T-helper 1 cell treated with Interleukin-12 subunit alpha and Interleukin-12 subunit beta and Interleukin-4 antibody, amounts not matched to agents 30 μg/mL and 1 μg/mL, for 36 hours (primary cell): ENCODE data around the gene OR2T4.

Experiments
- H3K27ac Mint-ChIP-seq: one replicate; pipeline ENCODE4 v1.8.0; 2021; ENCODE audit warnings: mild to moderate bottlenecking, mixed read lengths
- H3K27me3 Mint-ChIP-seq: one replicate; pipeline ENCODE4 v1.8.0; 2021; ENCODE audit warnings: low read depth, mixed read lengths
- H3K36me3 Mint-ChIP-seq: one replicate; pipeline ENCODE4 v1.8.0; 2021; ENCODE audit warnings: low read depth, mixed read lengths
- H3K4me1 Mint-ChIP-seq: one replicate; pipeline ENCODE4 v1.8.0; 2021; ENCODE audit warnings: low read depth, mixed read lengths
- H3K4me3 Mint-ChIP-seq: one replicate; pipeline ENCODE4 v1.8.0; 2021; ENCODE audit warnings: mild to moderate bottlenecking, moderate library complexity, mixed read lengths
- H3K9me3 Mint-ChIP-seq: one replicate; pipeline ENCODE4 v1.8.0; 2021; ENCODE audit warnings: mixed read lengths

Gene OR2T4

DNA sequence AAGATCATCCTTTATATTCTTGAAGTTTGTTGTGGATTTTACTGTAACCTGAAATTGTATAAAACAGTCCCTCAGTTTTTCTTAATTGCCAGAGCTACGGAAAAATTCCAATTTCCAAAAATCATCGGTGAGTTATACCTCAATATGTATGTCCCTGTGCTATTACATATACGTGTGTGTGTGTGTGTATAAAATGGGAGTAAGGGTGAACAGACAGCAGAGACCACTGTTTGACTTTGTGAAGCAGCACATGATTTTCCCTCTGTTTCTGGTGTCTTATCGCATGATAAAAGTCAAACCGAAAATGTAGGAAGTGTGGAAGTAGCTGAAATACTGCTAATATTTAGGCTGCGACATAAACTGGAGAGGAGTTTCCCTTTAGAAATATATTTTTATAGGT, 42.6 kb downstream of the OR2T4 start:
- Mint-ChIP-seq H3K36me3 (no peaks in the 10 kb centered on the region), H3K27ac (no peak overlapping the region), H3K9me3 (peaks cover 5% of the 10 kb centered on the region), H3K4me1 (no peaks in the 10 kb centered on the region), H3K27me3 (no peaks in the 10 kb centered on the region), H3K4me3 (no peak overlapping the region)

DNA sequence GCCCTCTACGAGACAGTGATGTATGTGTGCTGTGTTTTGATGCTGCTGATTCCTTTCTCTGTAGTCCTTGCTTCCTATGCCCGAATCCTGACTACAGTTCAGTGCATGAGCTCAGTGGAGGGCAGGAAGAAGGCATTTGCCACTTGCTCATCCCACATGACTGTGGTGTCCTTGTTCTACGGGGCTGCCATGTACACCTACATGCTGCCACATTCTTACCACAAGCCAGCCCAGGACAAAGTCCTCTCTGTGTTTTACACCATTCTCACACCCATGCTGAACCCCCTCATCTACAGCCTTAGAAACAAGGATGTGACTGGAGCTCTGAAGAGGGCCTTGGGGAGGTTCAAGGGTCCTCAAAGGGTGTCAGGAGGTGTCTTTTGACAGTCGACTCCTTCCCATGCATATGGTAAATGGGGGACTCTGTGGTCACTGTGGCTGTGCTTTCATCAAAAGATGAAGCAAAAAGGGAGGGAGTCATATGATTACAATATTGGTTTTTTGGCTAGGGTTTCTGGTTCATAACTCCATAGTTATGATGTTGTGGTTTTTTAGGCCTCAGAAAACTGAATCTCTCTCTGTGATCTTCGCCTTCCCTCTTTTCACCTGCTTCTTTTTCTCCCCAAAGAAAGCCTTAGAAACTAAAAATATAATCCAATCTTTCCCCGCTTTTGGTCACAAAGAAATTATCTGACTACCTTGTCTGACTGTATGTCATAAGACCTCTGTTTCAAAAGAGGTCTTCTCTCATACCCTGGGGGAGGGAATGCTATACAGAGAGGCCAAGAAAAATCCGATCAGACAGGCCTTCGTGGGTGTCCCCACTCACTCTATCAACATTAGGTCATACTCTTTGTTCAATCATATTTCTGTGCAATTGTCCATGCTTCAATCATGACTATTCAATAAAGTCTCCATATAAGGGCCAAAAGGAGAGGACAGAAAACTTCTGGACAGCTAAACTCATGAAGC, 45.5 kb downstream of the OR2T4 start:
- no peaks in the 10 kb centered on the region for H3K36me3 Mint-ChIP-seq
- H3K27ac Mint-ChIP-seq = no peak overlapping the region
- no peaks in the 10 kb centered on the region for H3K4me1 Mint-ChIP-seq
- H3K4me3 Mint-ChIP-seq = no peak overlapping the region
- peaks cover 17% of the 10 kb centered on the region for H3K9me3 Mint-ChIP-seq
- H3K27me3 Mint-ChIP-seq = no peaks in the 10 kb centered on the region
